Transverse colon (tissue), 4 donors: ENCODE data around the gene OLAH.

Source experiments
- CTCF ChIP-seq, 5 experiments: fragments of 200-600 bp in 3 of 5; fragments of 450-650 bp in 2 of 5; sonication (generic) in 3 of 5; IDR thresholded peaks; 1 replicate in 2 of 5; 2 replicates in 3 of 5; pipeline ENCODE4 v1.5.1; 2016 to 2017; ENCODE audit warnings: antibody characterized with exemption in 5 of 5, inconsistent platforms in 3 of 5, mild to moderate bottlenecking in 2 of 5, moderate library complexity in 1 of 5
- POLR2AphosphoS5 ChIP-seq, 3 donors: sonication (generic); formaldehyde crosslinking; IDR thresholded peaks; one replicate each; pipeline ENCODE4 v1.6.1; 2016; ENCODE audit warnings: antibody characterized with exemption in 3 of 3

- TF ChIP-seq POLR2AphosphoS5 (IDR thresholded peaks at IDR 0.05) (no peak), CTCF (IDR thresholded peaks at IDR 0.05) (no peak)
These were observed 59.8 kb downstream of the OLAH start for GRCh38 chr10:15103513-15103912.
